HG03521 (cell line): ENCODE data around the gene GLG1.
"Not testable (repeated sequence)": the region's sequence is repeated elsewhere in the genome, so short reads cannot be mapped to it uniquely, and the experiment has no call there.

Experiments used
- ATAC-seq: cut with Tn5 transposase; IDR thresholded peaks from one replicate; pipeline ENCODE4 v1.9.1; 2021; ENCODE audit warnings: mild to moderate bottlenecking, moderate library complexity; ENCODE audit not compliant: unreplicated experiment

GLG1 gene

GRCh38 chr16:74575807-74576643 lies 30.9 kb downstream of the GLG1 start:
- ATAC-seq: no peak

GRCh38 chr16:74575175-74575806 lies 31.6 kb downstream of the GLG1 start:
- no peak for ATAC-seq

- ATAC-seq: no peak
These were observed 32.8 kb downstream of the GLG1 start for GRCh38 chr16:74574146-74574545.

- ATAC-seq: no peak
These were observed 33.3 kb downstream of the GLG1 start for GRCh38 chr16:74573622-74574021.

- ATAC-seq: no peak
These were observed 36.3 kb downstream of the GLG1 start for GRCh38 chr16:74570412-74571301.

- no peak for ATAC-seq
These were observed 37.8 kb downstream of the GLG1 start for GRCh38 chr16:74568961-74569631.

- ATAC-seq: no peak
These were observed 39.0 kb downstream of the GLG1 start for GRCh38 chr16:74567901-74568300.

GRCh38 chr16:74565378-74565777 lies 41.5 kb downstream of the GLG1 start:
- ATAC-seq: no peak

GRCh38 chr16:74564451-74564984 lies 42.4 kb downstream of the GLG1 start:
- no peak for ATAC-seq

GRCh38 chr16:74563828-74564263 lies 43.1 kb downstream of the GLG1 start:
- ATAC-seq: no peak

- ATAC-seq: no peak
These were observed 44.8 kb downstream of the GLG1 start for GRCh38 chr16:74562117-74562516.

GRCh38 chr16:74561626-74562025 lies 45.3 kb downstream of the GLG1 start:
- no peak for ATAC-seq

- ATAC-seq: no peak
These were observed 46.0 kb downstream of the GLG1 start for GRCh38 chr16:74560912-74561311.

- no peak for ATAC-seq
These were observed 48.0 kb downstream of the GLG1 start for GRCh38 chr16:74558873-74559272.

- no peak for ATAC-seq
These were observed 49.6 kb downstream of the GLG1 start for GRCh38 chr16:74557275-74557674.

- ATAC-seq: no peak
These were observed 50.5 kb downstream of the GLG1 start for GRCh38 chr16:74556375-74556922.

GRCh38 chr16:74552357-74552756 lies 54.6 kb downstream of the GLG1 start:
- ATAC-seq: not testable (repeated sequence)

- not testable (repeated sequence) for ATAC-seq
These were observed 56.5 kb downstream of the GLG1 start for GRCh38 chr16:74550227-74551019.

- not testable (repeated sequence) for ATAC-seq
These were observed 60.8 kb downstream of the GLG1 start for GRCh38 chr16:74546112-74546511.
